Upper lobe of left lung (tissue), 4 donors: ENCODE results near the gene LENG9.

Experiments
- EP300 ChIP-seq, 4 donors: sonication (generic); formaldehyde crosslinking; IDR thresholded peaks; one replicate each; pipeline ENCODE4 v1.5.1; 2017; ENCODE audit warnings: antibody characterized with exemption in 4 of 4, control low read depth in 2 of 4
- POLR2A ChIP-seq, 4 donors: fragments of 450-650 bp; IDR thresholded peaks; one replicate each; pipeline ENCODE4 v1.5.1; 2016 to 2017; ENCODE audit warnings: antibody characterized with exemption in 4 of 4, mild to moderate bottlenecking in 2 of 4

GRCh38 chr19:54464044-54464629 is 559 bp upstream of the LENG9 start:
- peak in 1 of 4 donors; percentile 44 for TF ChIP-seq EP300 (IDR thresholded peaks at IDR 0.05)
- peak in 1 of 4 donors; percentile 32 for TF ChIP-seq POLR2A (IDR thresholded peaks at IDR 0.05)
